GM23338 (cell line): ENCODE results near the gene RMC1. TPM values are rescaled to one million over a fixed set of nuclear protein-coding genes. Genes with fewer than 3 reads are reported as not detected.

Experiments
- ATAC-seq: fragments of 200-7000 bp; cut with Tn5 transposase; 3 replicates; pipeline ENCODE4 v1.9.1; 2020
- DNase-seq: peaks from one replicate; pipeline ENCODE4 v3.0.0-alpha.2; 2015; ENCODE audit warnings: low spot score
- H2AFZ ChIP-seq: fragments of 200-600 bp; sonication (generic); 2 replicates; pipeline ENCODE4 v1.8.0; 2016; ENCODE audit warnings: antibody characterized with exemption, mild to moderate bottlenecking, moderate library complexity
- H3F3A ChIP-seq: fragments of 200-600 bp; sonication (generic); replicated peaks from 2 replicates; pipeline ENCODE4 v1.8.0; 2017; ENCODE audit warnings: antibody characterized with exemption, mixed run types, low read depth
- H3K27ac ChIP-seq: fragments of 200-600 bp; sonication (generic); 2 replicates; pipeline ENCODE4 v1.6.1; 2016; ENCODE audit warnings: low read depth
- H3K27me3 ChIP-seq: fragments of 200-600 bp; sonication (generic); 2 replicates; pipeline ENCODE4 v1.8.0; 2016; ENCODE audit warnings: mild to moderate bottlenecking, mixed run types, moderate library complexity; ENCODE audit not compliant: insufficient read depth
- H3K36me3 ChIP-seq: fragments of 200-600 bp; sonication (generic); 2 replicates; pipeline ENCODE4 v1.8.0; 2016; ENCODE audit warnings: mild to moderate bottlenecking; ENCODE audit not compliant: insufficient read depth
- H3K4me1 ChIP-seq: fragments of 200-600 bp; sonication (generic); 2 replicates; pipeline ENCODE4 v1.8.0; 2016; ENCODE audit warnings: mild to moderate bottlenecking, moderate library complexity; ENCODE audit not compliant: insufficient read depth
- H3K4me2 ChIP-seq: fragments of 200-600 bp; sonication (generic); 2 replicates; pipeline ENCODE4 v1.7.1; 2017; ENCODE audit warnings: mixed run types
- H3K4me3 ChIP-seq: fragments of 200-600 bp; sonication (generic); 2 replicates; pipeline ENCODE4 v1.6.1; 2016; ENCODE audit warnings: mixed run types
- H3K79me2 ChIP-seq: fragments of 200-600 bp; sonication (generic); replicated peaks from 2 replicates; pipeline ENCODE4 v1.8.0; 2017; ENCODE audit warnings: mild to moderate bottlenecking; ENCODE audit not compliant: insufficient read depth
- H3K9me2 ChIP-seq: fragments of 200-600 bp; sonication (generic); 2 replicates; pipeline ENCODE4 v1.8.0; 2017; ENCODE audit not compliant: insufficient read depth
- H4K20me1 ChIP-seq: fragments of 200-600 bp; sonication (generic); replicated peaks from 2 replicates; pipeline ENCODE4 v1.8.0; 2017; ENCODE audit warnings: mild to moderate bottlenecking; ENCODE audit not compliant: insufficient read depth
- H3K27ac Mint-ChIP-seq: 2 replicates; pipeline ENCODE4 v1.8.0; 2020; ENCODE audit warnings: inconsistent platforms, mild to moderate bottlenecking, moderate library complexity, mixed read lengths
- H3K27me3 Mint-ChIP-seq: 3 replicates; pipeline ENCODE4 v1.8.0; 2022; ENCODE audit warnings: low read depth, mild to moderate bottlenecking, moderate library complexity, mixed read lengths, inconsistent platforms; ENCODE audit not compliant: insufficient read depth, poor library complexity
- H3K36me3 Mint-ChIP-seq: 3 replicates; pipeline ENCODE4 v1.8.0; 2021; ENCODE audit warnings: low read depth, mild to moderate bottlenecking, inconsistent platforms, moderate library complexity, mixed read lengths
- H3K4me1 Mint-ChIP-seq: 3 replicates; pipeline ENCODE4 v1.8.0; 2020; ENCODE audit warnings: mild to moderate bottlenecking, inconsistent platforms, mixed read lengths
- H3K4me3 Mint-ChIP-seq: 3 replicates; pipeline ENCODE4 v1.8.0; 2021; ENCODE audit warnings: moderate library complexity, mild to moderate bottlenecking, inconsistent platforms, mixed read lengths
- H3K9me3 Mint-ChIP-seq: 3 replicates; pipeline ENCODE4 v1.8.0; 2020; ENCODE audit warnings: moderate library complexity, mild to moderate bottlenecking, inconsistent platforms, mixed read lengths
- CTCF ChIP-seq, 2 experiments: fragments of 200-600 bp in 1 of 2; sonication (generic) in 1 of 2; conservative IDR thresholded peaks; 2 replicates each; pipeline versions ENCODE4 v1.5.1 to v1.6.1; 2016 to 2017; ENCODE audit warnings: antibody characterized with exemption in 2 of 2, low read depth in 2 of 2, mild to moderate bottlenecking in 2 of 2, moderate library complexity in 1 of 2
- ETS1 ChIP-seq: IDR thresholded peaks from 2 replicates; pipeline ENCODE4 v1.6.1; 2016; ENCODE audit warnings: antibody characterized with exemption
- EZH2 ChIP-seq: fragments of 200-600 bp; sonication (generic); IDR thresholded peaks from one replicate; pipeline ENCODE4 v1.8.0; 2017; ENCODE audit warnings: antibody characterized with exemption, mild to moderate bottlenecking, low read depth; ENCODE audit not compliant: unreplicated experiment
- POLR2AphosphoS5 ChIP-seq: IDR thresholded peaks from 2 replicates; pipeline ENCODE4 v1.6.1; 2016; ENCODE audit warnings: antibody characterized with exemption, low read depth
- ZNF114 ChIP-seq: fragments of 250-450 bp; sonication (Bioruptor Pico); IDR thresholded peaks from 2 replicates; pipeline ENCODE4 v1.5.0; 2020; ENCODE audit warnings: mild to moderate bottlenecking, moderate library complexity
- ZNF331 ChIP-seq: fragments of 250-450 bp; sonication (Bioruptor Pico); IDR thresholded peaks from 2 replicates; pipeline ENCODE4 v1.5.0; 2020; ENCODE audit warnings: low read depth, mild to moderate bottlenecking, moderate library complexity
- ZNF462 ChIP-seq: fragments of 250-450 bp; sonication (Bioruptor Pico); IDR thresholded peaks from 2 replicates; pipeline ENCODE4 v1.5.0; 2020; ENCODE audit warnings: mild to moderate bottlenecking, moderate library complexity
- polyA plus RNA-seq: library from polyadenylated mRNA; unstranded; fragments of >200 nt; fragmentation: Nextera tagmentation; extraction: Ambion mirVana; gene quantifications from 2 replicates; pipeline ENCODE4 v1.2.1, GENCODE V29; 2016
- total RNA-seq: library from RNA; depleted of rRNA; stranded (reverse); fragments of >200 nt; shearing (Covaris generic); gene quantifications from 2 replicates; pipeline ENCODE4 v1.2.3, GENCODE V29; 2014

The RMC1 gene
- total and polyA plus RNA-seq, 2 experiments from 2014 or later: 18.9 to 24.6 TPM

GRCh38 chr18:23523429-23524212 is 20.3 kb downstream of the RMC1 start:
- Histone ChIP-seq H3K79me2 (no peaks in the 10 kb centered on the region), H3K36me3 (peaks cover 40% of the 10 kb centered on the region), H3K4me3 (no peak overlapping the region), H3K4me2 (no peak overlapping the region), H3K27ac (no peak overlapping the region), H4K20me1 (peaks cover 7% of the 10 kb centered on the region), H3F3A (peaks cover 4% of the 10 kb centered on the region; the same call in 1 of the 2 replicates), H3K27me3 (no peaks in the 10 kb centered on the region), H3K4me1 (no peaks in the 10 kb centered on the region), H3K9me2 (no peaks in the 10 kb centered on the region), H2AFZ (no peak overlapping the region)
- Mint-ChIP-seq H3K4me3 (no peak overlapping the region), H3K27me3 (no peaks in the 10 kb centered on the region), H3K27ac (no peak overlapping the region), H3K36me3 (peaks cover 67% of the 10 kb centered on the region), H3K4me1 (peaks cover 4% of the 10 kb centered on the region), H3K9me3 (no peaks in the 10 kb centered on the region)
- TF ChIP-seq POLR2AphosphoS5: no peak
- DNase-seq (no peak), ATAC-seq (no peak)

- no peak overlapping the region for H3K4me3 Mint-ChIP-seq
- ATAC-seq: no peak
- H3K79me2 ChIP-seq: no peaks in the 10 kb centered on the region
- H3K27me3 Mint-ChIP-seq: no peaks in the 10 kb centered on the region
- no peak for DNase-seq
- H3F3A ChIP-seq: peaks cover 4% of the 10 kb centered on the region; the same call in 1 of the 2 replicates
- H3K27ac ChIP-seq: no peak overlapping the region
- H4K20me1 ChIP-seq: peaks cover 7% of the 10 kb centered on the region
- no peak overlapping the region for H3K4me2 ChIP-seq
- no peaks in the 10 kb centered on the region for H3K9me3 Mint-ChIP-seq
- TF ChIP-seq ETS1 (no peak), ZNF114 (no peak), EZH2 (no peak), ZNF462 (no peak), CTCF (conservative IDR thresholded peaks at IDR 0.05; ENCODE audit: low read depth in 2 of 2) (no peak), ZNF331 (CRISPR knock-in tag) (no peak)
- H3K4me1 Mint-ChIP-seq: peaks cover 4% of the 10 kb centered on the region
- H3K36me3 Mint-ChIP-seq: peaks cover 69% of the 10 kb centered on the region
- no peaks in the 10 kb centered on the region for H3K9me2 ChIP-seq
- H3K4me3 ChIP-seq: no peak overlapping the region
- peaks cover 36% of the 10 kb centered on the region for H3K36me3 ChIP-seq
- no peaks in the 10 kb centered on the region for H3K27me3 ChIP-seq
- no peaks in the 10 kb centered on the region for H3K4me1 ChIP-seq
- no peak overlapping the region for H3K27ac Mint-ChIP-seq
- H2AFZ ChIP-seq: no peak overlapping the region
Observed at GRCh38 chr18:23524213-23524707, 20.9 kb downstream of the RMC1 start.
